ENCODE measurements around the gene PAXX.

DNA sequence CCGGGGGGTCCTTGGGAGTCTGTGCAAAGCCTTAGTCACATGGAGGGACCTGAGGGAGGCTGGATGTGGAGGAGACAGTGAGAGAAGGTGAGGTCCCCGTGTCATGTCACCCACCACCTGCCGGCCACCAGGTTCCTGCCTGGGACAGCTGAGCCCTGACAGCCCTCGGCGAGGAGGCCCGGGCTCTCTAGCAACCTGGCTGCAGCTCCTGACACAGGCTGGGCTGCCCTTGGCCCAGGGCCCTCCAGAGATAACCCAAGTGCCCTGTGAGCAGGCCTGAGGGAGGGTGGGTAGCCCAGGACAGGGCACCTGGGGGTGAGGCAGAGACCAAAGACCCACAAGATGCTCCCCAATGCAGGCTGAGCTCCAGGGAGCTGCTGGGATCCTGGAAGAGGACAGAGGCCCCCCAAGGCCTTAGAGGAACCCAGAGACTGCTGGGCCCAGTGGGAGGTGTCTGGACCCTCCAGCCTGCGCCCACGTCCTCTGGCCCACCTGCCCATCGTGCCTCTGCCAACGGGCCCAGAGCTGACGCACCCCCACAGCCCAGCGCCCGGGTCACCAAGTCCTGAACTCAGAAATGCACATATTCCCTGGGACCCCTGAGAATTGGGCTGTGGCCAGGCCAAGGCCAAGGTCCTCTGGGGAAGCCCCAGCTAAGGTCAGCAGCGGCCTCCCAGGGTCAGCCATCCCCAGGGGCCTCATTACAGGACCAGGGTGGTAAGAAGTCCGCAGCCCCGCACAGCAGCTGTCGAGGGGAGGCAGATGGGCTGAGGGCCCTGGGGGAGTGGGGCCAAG is 23.7 kb upstream of the PAXX start:
- TF ChIP-seq, protein P1, sequence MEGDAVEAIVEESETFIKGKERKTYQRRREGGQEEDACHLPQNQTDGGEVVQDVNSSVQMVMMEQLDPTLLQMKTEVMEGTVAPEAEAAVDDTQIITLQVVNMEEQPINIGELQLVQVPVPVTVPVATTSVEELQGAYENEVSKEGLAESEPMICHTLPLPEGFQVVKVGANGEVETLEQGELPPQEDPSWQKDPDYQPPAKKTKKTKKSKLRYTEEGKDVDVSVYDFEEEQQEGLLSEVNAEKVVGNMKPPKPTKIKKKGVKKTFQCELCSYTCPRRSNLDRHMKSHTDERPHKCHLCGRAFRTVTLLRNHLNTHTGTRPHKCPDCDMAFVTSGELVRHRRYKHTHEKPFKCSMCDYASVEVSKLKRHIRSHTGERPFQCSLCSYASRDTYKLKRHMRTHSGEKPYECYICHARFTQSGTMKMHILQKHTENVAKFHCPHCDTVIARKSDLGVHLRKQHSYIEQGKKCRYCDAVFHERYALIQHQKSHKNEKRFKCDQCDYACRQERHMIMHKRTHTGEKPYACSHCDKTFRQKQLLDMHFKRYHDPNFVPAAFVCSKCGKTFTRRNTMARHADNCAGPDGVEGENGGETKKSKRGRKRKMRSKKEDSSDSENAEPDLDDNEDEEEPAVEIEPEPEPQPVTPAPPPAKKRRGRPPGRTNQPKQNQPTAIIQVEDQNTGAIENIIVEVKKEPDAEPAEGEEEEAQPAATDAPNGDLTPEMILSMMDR (conservative IDR thresholded peaks at IDR 0.05 in 1 of 2, IDR thresholded peaks at IDR 0.05 in 1 of 2; ENCODE audit: low read depth in 1 of 2, low read length in 2 of 2) = no peak
- TF ChIP-seq EZH2 (IDR thresholded peaks at IDR 0.05; ENCODE audit: low read length, missing control alignments) = no peak
